Tibial nerve (tissue), 4 donors: ENCODE results near the gene FNDC3A. TPM values are rescaled to one million over a fixed set of nuclear protein-coding genes. Genes with fewer than 3 reads are reported as not detected.
"Not testable (repeated sequence)": the region's sequence is repeated elsewhere in the genome, so short reads cannot be mapped to it uniquely, and the experiment has no call there.

Source experiments
- DNase-seq, 2 donors: peaks; one replicate each; pipeline ENCODE4 v3.0.0-alpha.2; 2019; ENCODE audit warnings: low spot score in 2 of 2
- H3K27ac ChIP-seq, 4 donors: fragments of 200-600 bp; sonication (generic) in 3 of 4; one replicate each; pipeline ENCODE4 v1.5.1; 2017 to 2019; ENCODE audit warnings: mild to moderate bottlenecking in 1 of 4
- H3K27me3 ChIP-seq, 2 donors: fragments of 200-600 bp; sonication (generic) in 1 of 2; one replicate each; pipeline versions ENCODE4 v1.5.1 to v1.6.0; 2017 to 2019
- H3K36me3 ChIP-seq, 3 donors: fragments of 200-600 bp; sonication (generic); one replicate each; pipeline ENCODE4 v1.5.1; 2018 to 2019
- H3K4me1 ChIP-seq, 4 donors: fragments of 200-600 bp; sonication (generic) in 3 of 4; one replicate each; pipeline ENCODE4 v1.5.1; 2017 to 2019
- H3K4me3 ChIP-seq, 4 donors: fragments of 200-600 bp; sonication (generic) in 3 of 4; one replicate each; pipeline ENCODE4 v1.5.1; 2017 to 2019; ENCODE audit warnings: mild to moderate bottlenecking in 1 of 4, moderate library complexity in 1 of 4
- H3K9me3 ChIP-seq, 4 donors: fragments of 200-600 bp; sonication (generic) in 3 of 4; one replicate each; pipeline ENCODE4 v1.5.1; 2017 to 2019
- EP300 ChIP-seq, 2 donors: sonication (generic); formaldehyde crosslinking; IDR thresholded peaks; one replicate each; pipeline ENCODE4 v1.6.1; 2017; ENCODE audit warnings: antibody characterized with exemption in 2 of 2, mild to moderate bottlenecking in 1 of 2
- POLR2A ChIP-seq, 2 donors: fragments of 450-650 bp; IDR thresholded peaks; one replicate each; pipeline ENCODE4 v1.6.1; 2017; ENCODE audit warnings: antibody characterized with exemption in 2 of 2, mild to moderate bottlenecking in 2 of 2, moderate library complexity in 2 of 2
- WGBS, 2 donors: methylation state at CpG; one replicate each; pipeline ENCODE4 v1.1.5; 2018; 5-methylcytosine and 5-hydroxymethylcytosine counted together
- total RNA-seq, 4 donors: library from RNA; depleted of rRNA; stranded (reverse); fragments of >200 nt; gene quantifications; one replicate each; pipeline ENCODE4 v1.1.0, GENCODE V29; 2016
- TF ChIP-seq, protein P1 (sequence below), 5 experiments: fragments of 200-600 bp in 3 of 5; fragments of 450-650 bp in 2 of 5; sonication (generic) in 3 of 5; IDR thresholded peaks; one replicate each; pipeline ENCODE4 v1.5.1; 2016 to 2019; ENCODE audit warnings: antibody characterized with exemption in 5 of 5, mild to moderate bottlenecking in 3 of 5, moderate library complexity in 2 of 5

Gene FNDC3A
- total RNA-seq, 4 donors from 2014 or later, result 38.2 to 57.7 (median 47.0) TPM

DNA sequence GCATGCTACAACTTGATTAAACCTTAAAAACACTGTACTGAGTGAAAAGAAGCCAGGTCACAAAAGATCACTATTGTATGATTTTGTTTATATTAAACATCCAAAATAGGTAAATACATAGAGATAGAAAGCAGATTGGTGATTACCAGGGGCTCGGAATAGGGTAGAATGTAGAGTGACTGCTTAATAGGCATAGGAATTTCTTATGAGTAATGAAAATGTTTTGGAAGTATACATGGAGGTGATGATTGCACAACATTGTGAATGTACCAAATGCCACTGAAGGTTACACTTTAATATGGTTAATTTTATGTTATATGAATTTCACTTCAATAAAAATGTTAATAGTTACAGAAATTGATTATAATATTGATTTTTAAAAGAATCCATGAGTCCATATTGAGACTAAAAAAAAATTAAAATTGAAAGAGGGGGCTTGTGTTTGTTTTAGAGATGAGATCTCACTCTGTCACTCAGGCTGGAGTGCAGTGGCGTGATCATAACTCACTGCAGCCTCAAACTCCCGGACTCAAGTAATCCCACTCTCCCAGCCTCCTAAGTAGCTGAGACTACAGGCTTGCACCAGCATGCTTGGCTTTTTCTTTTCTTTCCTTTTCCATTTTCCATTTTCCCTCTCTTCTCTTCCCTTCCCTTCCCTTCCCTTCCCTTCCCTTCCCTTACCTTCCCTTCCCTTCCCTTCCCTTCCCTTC lies 85.1 kb downstream of the FNDC3A start:
- 92 to 93% methylated on average over 3 of the region's 3 CpGs for WGBS, 2 donors
- H3K27ac ChIP-seq, result no peak overlapping the region
- TF ChIP-seq, protein P1, sequence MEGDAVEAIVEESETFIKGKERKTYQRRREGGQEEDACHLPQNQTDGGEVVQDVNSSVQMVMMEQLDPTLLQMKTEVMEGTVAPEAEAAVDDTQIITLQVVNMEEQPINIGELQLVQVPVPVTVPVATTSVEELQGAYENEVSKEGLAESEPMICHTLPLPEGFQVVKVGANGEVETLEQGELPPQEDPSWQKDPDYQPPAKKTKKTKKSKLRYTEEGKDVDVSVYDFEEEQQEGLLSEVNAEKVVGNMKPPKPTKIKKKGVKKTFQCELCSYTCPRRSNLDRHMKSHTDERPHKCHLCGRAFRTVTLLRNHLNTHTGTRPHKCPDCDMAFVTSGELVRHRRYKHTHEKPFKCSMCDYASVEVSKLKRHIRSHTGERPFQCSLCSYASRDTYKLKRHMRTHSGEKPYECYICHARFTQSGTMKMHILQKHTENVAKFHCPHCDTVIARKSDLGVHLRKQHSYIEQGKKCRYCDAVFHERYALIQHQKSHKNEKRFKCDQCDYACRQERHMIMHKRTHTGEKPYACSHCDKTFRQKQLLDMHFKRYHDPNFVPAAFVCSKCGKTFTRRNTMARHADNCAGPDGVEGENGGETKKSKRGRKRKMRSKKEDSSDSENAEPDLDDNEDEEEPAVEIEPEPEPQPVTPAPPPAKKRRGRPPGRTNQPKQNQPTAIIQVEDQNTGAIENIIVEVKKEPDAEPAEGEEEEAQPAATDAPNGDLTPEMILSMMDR (IDR thresholded peaks at IDR 0.05), result no peak
- TF ChIP-seq POLR2A (IDR thresholded peaks at IDR 0.05) (no peak), EP300 (IDR thresholded peaks at IDR 0.05) (no peak)
- no peak for DNase-seq
- H3K4me1 ChIP-seq, result peaks cover 0 to 7% (median 0%) of the 10 kb centered on the region in 4 donors
- H3K9me3 ChIP-seq, result no peaks in the 10 kb centered on the region
- H3K36me3 ChIP-seq, result no peaks in the 10 kb centered on the region
- H3K4me3 ChIP-seq, result no peak overlapping the region
- no peaks in the 10 kb centered on the region for H3K27me3 ChIP-seq

DNA sequence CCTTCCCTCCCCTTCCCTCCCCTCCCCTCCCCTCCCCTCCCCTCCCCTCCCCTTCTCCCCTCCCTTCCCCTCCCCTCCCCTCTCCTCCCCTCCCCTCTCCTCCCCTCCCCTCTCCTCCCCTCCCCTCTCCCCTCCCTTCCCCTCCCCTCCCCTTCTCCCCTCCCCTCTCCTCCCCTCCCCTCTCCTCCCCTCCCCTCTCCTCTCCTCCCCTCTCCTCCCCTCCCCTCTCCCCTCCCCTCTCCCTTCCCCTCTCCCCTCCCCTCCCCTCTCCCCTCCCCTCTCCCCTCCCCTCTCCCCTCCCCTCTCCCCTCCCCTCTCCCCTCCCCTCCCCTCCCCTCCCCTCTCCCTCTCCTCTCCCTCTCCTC lies 85.7 kb downstream of the FNDC3A start:
- H3K4me3 ChIP-seq, H3K27me3 ChIP-seq, H3K27ac ChIP-seq, DNase-seq, H3K4me1 ChIP-seq, H3K9me3 ChIP-seq, H3K36me3 ChIP-seq: not testable (repeated sequence)

DNA sequence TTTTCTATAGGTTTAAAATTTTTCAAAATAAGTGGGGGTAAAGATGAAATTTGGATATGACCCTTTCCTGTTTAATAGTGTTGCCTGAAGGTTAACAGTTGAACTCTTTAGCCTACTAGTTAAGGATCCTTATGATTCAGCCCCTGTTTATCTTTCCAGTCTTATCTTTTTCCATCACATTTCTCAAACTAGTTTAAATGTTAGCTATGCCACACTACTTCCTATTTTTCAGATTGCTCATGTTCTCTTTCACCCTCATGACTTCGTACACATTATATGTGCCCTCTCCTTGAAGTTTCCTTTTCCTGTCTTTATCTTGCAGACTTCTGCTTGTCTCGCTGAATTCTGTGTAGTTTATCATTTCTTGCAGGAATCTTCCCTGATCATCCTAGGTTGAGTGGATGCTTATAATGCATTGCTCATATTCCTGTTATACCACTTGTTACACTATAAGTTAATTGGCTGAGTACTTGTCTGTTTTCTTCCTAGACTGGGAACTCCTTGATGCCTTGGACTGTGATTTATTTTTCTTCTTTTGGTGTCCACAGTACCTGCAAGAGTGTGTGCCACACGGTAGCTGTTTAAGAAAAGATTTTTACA lies 86.7 kb downstream of the FNDC3A start:
- no peak for TF ChIP-seq EP300 (IDR thresholded peaks at IDR 0.05)
- TF ChIP-seq, protein P1 (IDR thresholded peaks at IDR 0.05), result no peak
- TF ChIP-seq POLR2A (IDR thresholded peaks at IDR 0.05), result no peak
- Histone ChIP-seq H3K27ac (no peak overlapping the region), H3K36me3 (no peaks in the 10 kb centered on the region), H3K4me1 (peaks cover 0 to 7% (median 0%) of the 10 kb centered on the region in 4 donors), H3K9me3 (no peaks in the 10 kb centered on the region), H3K4me3 (no peak overlapping the region), H3K27me3 (no peaks in the 10 kb centered on the region)
- DNase-seq, result no peak
- 61 to 73% methylated on average over 3 of the region's 3 CpGs for WGBS, 2 donors

DNA sequence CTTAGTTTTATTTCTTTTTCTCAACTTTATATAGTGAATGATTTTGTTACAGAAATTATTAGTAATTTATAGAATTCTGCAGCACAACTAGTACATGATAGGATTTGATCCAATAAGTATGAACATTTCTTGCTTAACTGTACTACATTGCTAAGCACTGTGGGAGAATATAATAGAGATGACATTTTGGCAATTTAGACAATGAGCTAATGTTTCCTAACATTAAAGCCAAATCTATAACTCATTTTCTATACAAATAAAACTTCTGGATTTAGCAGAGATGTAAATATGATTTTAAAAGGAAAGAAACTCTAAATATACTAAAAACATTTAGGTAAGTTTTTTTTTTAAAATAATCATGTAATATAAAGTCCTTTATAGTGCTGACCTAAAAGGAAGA lies 87.3 kb downstream of the FNDC3A start:
- TF ChIP-seq EP300 (IDR thresholded peaks at IDR 0.05), result no peak
- TF ChIP-seq, protein P1 (IDR thresholded peaks at IDR 0.05), result no peak
- no peak for TF ChIP-seq POLR2A (IDR thresholded peaks at IDR 0.05)
- no peaks in the 10 kb centered on the region for H3K9me3 ChIP-seq
- H3K36me3 ChIP-seq, result no peaks in the 10 kb centered on the region
- H3K4me1 ChIP-seq, result peaks cover 0 to 7% (median 0%) of the 10 kb centered on the region in 4 donors
- DNase-seq, result no peak
- H3K27me3 ChIP-seq, result no peaks in the 10 kb centered on the region
- no peak overlapping the region for H3K27ac ChIP-seq
- no peak overlapping the region for H3K4me3 ChIP-seq

DNA sequence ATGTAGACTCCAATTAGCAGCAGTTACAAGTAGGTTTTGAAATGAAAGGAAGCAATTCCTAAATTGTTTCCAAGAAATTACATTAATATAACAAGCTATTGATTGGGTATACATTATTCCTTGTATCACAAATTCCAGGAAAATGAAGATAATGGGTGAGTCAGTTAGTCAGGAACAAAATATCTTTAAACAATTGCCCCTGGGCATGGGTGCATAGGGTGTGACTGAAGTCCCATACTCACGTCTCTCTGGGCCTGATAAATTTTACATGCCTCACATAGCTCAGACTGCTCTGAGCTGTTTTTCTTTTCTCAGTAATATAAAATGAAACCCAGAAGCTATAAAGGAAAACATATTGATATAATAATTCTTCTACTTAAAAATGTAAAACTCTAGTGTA lies 87.8 kb downstream of the FNDC3A start:
- WGBS, 2 donors, result 29 to 41% methylated on average over 1 of the region's 1 CpG
- Histone ChIP-seq H3K9me3 (no peaks in the 10 kb centered on the region), H3K36me3 (peaks cover 0 to 4% (median 0%) of the 10 kb centered on the region in 3 donors), H3K4me1 (peaks cover 0 to 7% (median 0%) of the 10 kb centered on the region in 4 donors), H3K4me3 (no peak overlapping the region), H3K27ac (no peak overlapping the region), H3K27me3 (no peaks in the 10 kb centered on the region)
- no peak for DNase-seq
- TF ChIP-seq POLR2A (IDR thresholded peaks at IDR 0.05), result no peak
- no peak for TF ChIP-seq EP300 (IDR thresholded peaks at IDR 0.05)
- TF ChIP-seq, protein P1 (IDR thresholded peaks at IDR 0.05), result no peak
